Neural cell (in vitro differentiated cells): ENCODE measurements around the gene LCN2.

Experiments used
- EP300 ChIP-seq: fragments of 450-650 bp; conservative IDR thresholded peaks from 2 replicates; pipeline ENCODE4 v1.6.1; 2014; ENCODE audit warnings: antibody characterized with exemption, mild to moderate bottlenecking, moderate library complexity; ENCODE audit not compliant: poor library complexity, severe bottlenecking
- EZH2 ChIP-seq: fragments of 200-600, 300-800 bp; shearing (Covaris generic), sonication (generic); IDR thresholded peaks from 2 replicates; pipeline ENCODE4 v1.6.1; 2014; ENCODE audit warnings: antibody characterized with exemption, low read length, borderline replicate concordance, mild to moderate bottlenecking; ENCODE audit not compliant: insufficient read depth, poor library complexity, severe bottlenecking
- MXI1 ChIP-seq: fragments of 450-650 bp; conservative IDR thresholded peaks from 2 replicates; pipeline ENCODE4 v1.6.1; 2014; ENCODE audit warnings: antibody characterized with exemption, mild to moderate bottlenecking; ENCODE audit not compliant: poor library complexity, severe bottlenecking
- POLR2AphosphoS5 ChIP-seq: IDR thresholded peaks from 2 replicates; pipeline ENCODE4 v1.6.1; 2012
- RAD21 ChIP-seq: fragments of 450-650 bp; conservative IDR thresholded peaks from 2 replicates; pipeline ENCODE4 v1.6.1; 2014; ENCODE audit warnings: antibody characterized with exemption, mild to moderate bottlenecking, moderate library complexity
- SMC3 ChIP-seq: fragments of 450-650 bp; conservative IDR thresholded peaks from 2 replicates; pipeline ENCODE4 v1.6.1; 2014; ENCODE audit warnings: antibody characterized with exemption, mild to moderate bottlenecking, moderate library complexity; ENCODE audit not compliant: poor library complexity
- TAF1 ChIP-seq: IDR thresholded peaks from 2 replicates; pipeline ENCODE4 v1.6.1; 2012; ENCODE audit warnings: low read depth
- TF ChIP-seq, protein P1 (sequence below): fragments of 450-650 bp; IDR thresholded peaks from 2 replicates; pipeline ENCODE4 v1.5.1; 2014; ENCODE audit warnings: antibody characterized with exemption, mild to moderate bottlenecking, moderate library complexity; ENCODE audit not compliant: poor library complexity, severe bottlenecking
- TF ChIP-seq, protein P2 (sequence below): IDR thresholded peaks from 2 replicates; pipeline ENCODE4 v1.6.1; 2012; ENCODE audit warnings: borderline replicate concordance

DNA sequence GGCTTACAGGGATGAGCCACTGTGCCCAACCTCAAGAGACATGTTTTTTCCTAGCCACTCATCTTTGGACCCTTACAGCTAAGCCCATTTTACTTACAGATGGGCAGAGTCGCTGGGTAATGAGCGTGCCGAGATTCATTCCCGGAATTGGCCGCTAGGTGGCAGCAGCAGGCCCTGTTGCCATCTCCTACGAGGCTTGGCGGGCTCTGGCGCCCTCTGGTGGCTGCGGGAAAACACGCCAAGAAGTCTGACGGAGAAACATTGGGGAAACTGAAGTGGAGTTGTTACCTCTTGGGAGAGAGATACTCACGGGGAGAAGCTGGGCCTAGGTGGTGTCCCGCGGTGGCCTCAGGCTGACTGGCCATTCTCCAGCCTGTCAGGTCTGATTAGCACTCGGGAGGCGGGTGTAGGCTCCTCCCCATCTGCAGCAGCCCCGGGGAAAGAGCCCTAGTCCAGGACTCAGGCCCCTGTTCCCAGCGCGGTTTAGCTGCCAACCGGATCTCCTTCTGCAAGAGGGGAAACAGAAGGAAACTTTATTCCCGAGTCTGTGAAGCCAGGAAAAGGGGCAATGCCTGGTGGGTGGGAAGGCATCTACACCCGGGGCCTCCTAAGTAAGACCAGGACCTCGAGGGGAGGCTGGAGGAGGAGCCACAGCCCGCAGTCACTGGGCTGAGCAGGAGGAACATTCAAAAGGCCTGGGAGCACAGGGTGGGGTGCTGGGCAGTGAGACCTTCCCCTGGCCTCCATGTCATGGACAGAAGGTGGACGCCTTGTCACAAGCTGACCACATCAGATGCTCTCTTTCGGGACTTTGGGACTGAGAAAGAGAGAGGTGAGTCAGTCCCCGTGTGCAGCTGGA, 31.4 kb upstream of the LCN2 start:
- TF ChIP-seq TAF1 (no peak), EZH2 (no peak), MXI1 (no peak), POLR2AphosphoS5 (no peak), RAD21 (peak; percentile 97), SMC3 (peak; percentile 97), EP300 (no peak)
- TF ChIP-seq, protein P1, sequence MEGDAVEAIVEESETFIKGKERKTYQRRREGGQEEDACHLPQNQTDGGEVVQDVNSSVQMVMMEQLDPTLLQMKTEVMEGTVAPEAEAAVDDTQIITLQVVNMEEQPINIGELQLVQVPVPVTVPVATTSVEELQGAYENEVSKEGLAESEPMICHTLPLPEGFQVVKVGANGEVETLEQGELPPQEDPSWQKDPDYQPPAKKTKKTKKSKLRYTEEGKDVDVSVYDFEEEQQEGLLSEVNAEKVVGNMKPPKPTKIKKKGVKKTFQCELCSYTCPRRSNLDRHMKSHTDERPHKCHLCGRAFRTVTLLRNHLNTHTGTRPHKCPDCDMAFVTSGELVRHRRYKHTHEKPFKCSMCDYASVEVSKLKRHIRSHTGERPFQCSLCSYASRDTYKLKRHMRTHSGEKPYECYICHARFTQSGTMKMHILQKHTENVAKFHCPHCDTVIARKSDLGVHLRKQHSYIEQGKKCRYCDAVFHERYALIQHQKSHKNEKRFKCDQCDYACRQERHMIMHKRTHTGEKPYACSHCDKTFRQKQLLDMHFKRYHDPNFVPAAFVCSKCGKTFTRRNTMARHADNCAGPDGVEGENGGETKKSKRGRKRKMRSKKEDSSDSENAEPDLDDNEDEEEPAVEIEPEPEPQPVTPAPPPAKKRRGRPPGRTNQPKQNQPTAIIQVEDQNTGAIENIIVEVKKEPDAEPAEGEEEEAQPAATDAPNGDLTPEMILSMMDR = peak; percentile 100
- TF ChIP-seq, protein P2, sequence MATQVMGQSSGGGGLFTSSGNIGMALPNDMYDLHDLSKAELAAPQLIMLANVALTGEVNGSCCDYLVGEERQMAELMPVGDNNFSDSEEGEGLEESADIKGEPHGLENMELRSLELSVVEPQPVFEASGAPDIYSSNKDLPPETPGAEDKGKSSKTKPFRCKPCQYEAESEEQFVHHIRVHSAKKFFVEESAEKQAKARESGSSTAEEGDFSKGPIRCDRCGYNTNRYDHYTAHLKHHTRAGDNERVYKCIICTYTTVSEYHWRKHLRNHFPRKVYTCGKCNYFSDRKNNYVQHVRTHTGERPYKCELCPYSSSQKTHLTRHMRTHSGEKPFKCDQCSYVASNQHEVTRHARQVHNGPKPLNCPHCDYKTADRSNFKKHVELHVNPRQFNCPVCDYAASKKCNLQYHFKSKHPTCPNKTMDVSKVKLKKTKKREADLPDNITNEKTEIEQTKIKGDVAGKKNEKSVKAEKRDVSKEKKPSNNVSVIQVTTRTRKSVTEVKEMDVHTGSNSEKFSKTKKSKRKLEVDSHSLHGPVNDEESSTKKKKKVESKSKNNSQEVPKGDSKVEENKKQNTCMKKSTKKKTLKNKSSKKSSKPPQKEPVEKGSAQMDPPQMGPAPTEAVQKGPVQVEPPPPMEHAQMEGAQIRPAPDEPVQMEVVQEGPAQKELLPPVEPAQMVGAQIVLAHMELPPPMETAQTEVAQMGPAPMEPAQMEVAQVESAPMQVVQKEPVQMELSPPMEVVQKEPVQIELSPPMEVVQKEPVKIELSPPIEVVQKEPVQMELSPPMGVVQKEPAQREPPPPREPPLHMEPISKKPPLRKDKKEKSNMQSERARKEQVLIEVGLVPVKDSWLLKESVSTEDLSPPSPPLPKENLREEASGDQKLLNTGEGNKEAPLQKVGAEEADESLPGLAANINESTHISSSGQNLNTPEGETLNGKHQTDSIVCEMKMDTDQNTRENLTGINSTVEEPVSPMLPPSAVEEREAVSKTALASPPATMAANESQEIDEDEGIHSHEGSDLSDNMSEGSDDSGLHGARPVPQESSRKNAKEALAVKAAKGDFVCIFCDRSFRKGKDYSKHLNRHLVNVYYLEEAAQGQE = no peak
